Lower lobe of right lung (tissue), 2 donors: ENCODE results near the gene PRKACB. TPM values are rescaled to one million over a fixed set of nuclear protein-coding genes. Genes with fewer than 3 reads are reported as not detected.

Source experiments
- ATAC-seq, 2 donors: fragments of 200-7000 bp; cut with Tn5 transposase; one replicate each; pipeline ENCODE4 v1.9.1; 2020 to 2022; ENCODE audit warnings: mild to moderate bottlenecking in 2 of 2, moderate library complexity in 2 of 2
- DNase-seq: peaks from one replicate; pipeline ENCODE4 v3.0.0-alpha.2; 2020
- H3K27ac ChIP-seq: fragments of 200-600 bp; one replicate; pipeline ENCODE4 v1.8.0; 2022
- H3K27me3 ChIP-seq: fragments of 200-600 bp; one replicate; pipeline ENCODE4 v1.8.0; 2022; ENCODE audit warnings: low read depth
- H3K36me3 ChIP-seq: fragments of 200-600 bp; one replicate; pipeline ENCODE4 v1.8.0; 2022; ENCODE audit warnings: mild to moderate bottlenecking
- H3K4me1 ChIP-seq: fragments of 200-600 bp; one replicate; pipeline ENCODE4 v1.8.0; 2022
- H3K4me3 ChIP-seq: fragments of 200-600 bp; one replicate; pipeline ENCODE4 v1.8.0; 2022; ENCODE audit warnings: mild to moderate bottlenecking
- H3K9me3 ChIP-seq: fragments of 200-600 bp; one replicate; pipeline ENCODE4 v1.8.0; 2022
- intact Hi-C: fragments of 100-400 bp; cut with DNase I; formaldehyde crosslinking; loops from one replicate; pipeline ENCODE4 v1.11.0; 2022
- total RNA-seq: library from RNA; stranded (reverse); fragmentation: NEBNext Ultra II Directional; extraction: Animal tissue kit (Norgen Biotek cat#: 25700); gene quantifications from one replicate; pipeline ENCODE4 v1.2.1, GENCODE V29; 2021
- TF ChIP-seq, protein P1 (sequence below): fragments of 200-600 bp; IDR thresholded peaks from one replicate; pipeline ENCODE4 v1.8.0; 2022; ENCODE audit warnings: antibody characterized with exemption, mild to moderate bottlenecking
- donor health status: DM: no; HTN: yes; CAD: no; lungs with severe emphysema.

The PRKACB gene
- total RNA-seq, 1 donor from 2014 or later = 39.7 TPM

DNA sequence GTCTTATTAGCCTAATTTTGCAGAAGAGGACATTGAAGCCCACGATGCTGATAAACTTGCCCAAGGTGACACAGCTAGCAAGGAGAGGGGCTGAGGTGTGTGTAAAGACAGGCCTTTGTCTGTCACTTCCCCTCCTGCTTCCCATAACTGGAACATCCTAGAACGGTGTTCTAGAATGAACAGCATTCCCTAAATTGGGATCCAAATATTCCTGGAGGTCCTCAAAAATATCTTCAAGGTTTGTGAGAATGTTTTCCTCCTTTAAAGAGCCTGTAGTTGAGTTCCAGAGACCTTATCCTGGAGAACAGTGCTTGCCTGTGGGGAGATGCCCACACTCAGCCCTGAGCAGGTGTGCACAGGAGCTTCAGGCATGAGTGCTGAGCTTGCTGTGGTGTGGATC lies 115.9 kb downstream of the PRKACB start:
- Histone ChIP-seq H3K4me3 (no peak overlapping the region), H3K27me3 (no peaks in the 10 kb centered on the region), H3K36me3 (no peaks in the 10 kb centered on the region), H3K9me3 (no peaks in the 10 kb centered on the region), H3K4me1 (no peaks in the 10 kb centered on the region), H3K27ac (no peak overlapping the region)
- DNase-seq = no peak
- ATAC-seq = no peak
- intact Hi-C loops = no loop called here
- TF ChIP-seq, protein P1, sequence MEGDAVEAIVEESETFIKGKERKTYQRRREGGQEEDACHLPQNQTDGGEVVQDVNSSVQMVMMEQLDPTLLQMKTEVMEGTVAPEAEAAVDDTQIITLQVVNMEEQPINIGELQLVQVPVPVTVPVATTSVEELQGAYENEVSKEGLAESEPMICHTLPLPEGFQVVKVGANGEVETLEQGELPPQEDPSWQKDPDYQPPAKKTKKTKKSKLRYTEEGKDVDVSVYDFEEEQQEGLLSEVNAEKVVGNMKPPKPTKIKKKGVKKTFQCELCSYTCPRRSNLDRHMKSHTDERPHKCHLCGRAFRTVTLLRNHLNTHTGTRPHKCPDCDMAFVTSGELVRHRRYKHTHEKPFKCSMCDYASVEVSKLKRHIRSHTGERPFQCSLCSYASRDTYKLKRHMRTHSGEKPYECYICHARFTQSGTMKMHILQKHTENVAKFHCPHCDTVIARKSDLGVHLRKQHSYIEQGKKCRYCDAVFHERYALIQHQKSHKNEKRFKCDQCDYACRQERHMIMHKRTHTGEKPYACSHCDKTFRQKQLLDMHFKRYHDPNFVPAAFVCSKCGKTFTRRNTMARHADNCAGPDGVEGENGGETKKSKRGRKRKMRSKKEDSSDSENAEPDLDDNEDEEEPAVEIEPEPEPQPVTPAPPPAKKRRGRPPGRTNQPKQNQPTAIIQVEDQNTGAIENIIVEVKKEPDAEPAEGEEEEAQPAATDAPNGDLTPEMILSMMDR = no peak

DNA sequence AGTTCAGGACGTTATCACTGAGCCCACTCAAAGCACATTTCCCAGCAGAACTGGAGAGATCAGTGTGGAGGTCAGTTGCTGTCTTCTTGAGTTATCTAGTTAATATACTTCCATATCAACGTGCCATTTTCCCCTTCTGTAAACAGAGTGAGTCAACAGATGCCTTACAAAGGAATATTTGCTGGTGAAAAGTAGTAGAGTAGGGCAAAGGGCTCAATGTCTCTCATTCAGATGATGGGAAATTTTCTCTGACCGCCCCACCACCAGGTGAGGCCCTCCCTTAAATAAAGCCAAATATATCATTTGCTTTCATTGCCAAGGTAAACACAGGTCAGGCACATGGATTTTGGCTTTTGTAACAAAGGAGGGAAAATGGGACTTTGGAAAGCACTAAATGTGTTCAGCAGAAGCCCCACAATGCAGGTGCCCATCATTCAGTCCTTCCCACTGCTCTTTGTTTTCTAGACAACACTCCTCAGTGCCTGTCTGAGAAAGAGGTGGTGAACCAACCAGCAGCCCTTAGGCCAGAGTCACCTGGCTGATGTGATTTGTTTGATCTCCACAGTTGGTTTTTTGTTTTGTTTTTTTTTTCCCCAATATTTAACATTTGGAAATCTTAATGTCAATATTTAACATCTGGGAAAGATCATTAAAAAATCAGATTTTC lies 116.9 kb downstream of the PRKACB start:
- intact Hi-C loops = no loop called here
- H3K27me3 ChIP-seq = no peaks in the 10 kb centered on the region
- H3K27ac ChIP-seq = no peak overlapping the region
- no peak for ATAC-seq
- no peak overlapping the region for H3K4me3 ChIP-seq
- H3K4me1 ChIP-seq = no peaks in the 10 kb centered on the region
- no peaks in the 10 kb centered on the region for H3K36me3 ChIP-seq
- TF ChIP-seq, protein P1 = no peak
- no peak for DNase-seq
- no peaks in the 10 kb centered on the region for H3K9me3 ChIP-seq

DNA sequence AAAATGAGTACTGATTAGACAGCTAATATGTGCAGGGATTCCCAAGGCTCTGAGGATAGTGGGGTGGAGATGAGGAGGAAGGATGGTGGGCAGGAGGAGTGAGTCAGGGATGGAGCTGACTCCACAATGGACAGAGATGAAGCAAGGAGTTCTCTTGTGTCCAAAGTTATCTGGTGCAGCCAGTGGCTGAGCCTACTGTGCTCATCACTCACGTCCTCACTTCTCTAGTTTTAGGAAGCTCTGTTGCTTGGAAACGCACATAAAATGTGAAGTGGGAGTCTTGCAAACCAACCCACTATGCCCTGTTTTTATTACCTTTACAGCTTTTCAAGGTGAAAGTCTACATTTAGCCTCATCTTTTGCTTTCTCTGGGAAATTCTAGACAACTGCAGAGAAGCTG lies 120.9 kb downstream of the PRKACB start:
- TF ChIP-seq, protein P1 = no peak
- intact Hi-C loops = no loop called here
- no peaks in the 10 kb centered on the region for H3K9me3 ChIP-seq
- H3K36me3 ChIP-seq = no peaks in the 10 kb centered on the region
- ATAC-seq (no peak), DNase-seq (no peak)
- H3K4me3 ChIP-seq = no peak overlapping the region
- H3K4me1 ChIP-seq = no peaks in the 10 kb centered on the region
- no peak overlapping the region for H3K27ac ChIP-seq
- H3K27me3 ChIP-seq = no peaks in the 10 kb centered on the region

DNA sequence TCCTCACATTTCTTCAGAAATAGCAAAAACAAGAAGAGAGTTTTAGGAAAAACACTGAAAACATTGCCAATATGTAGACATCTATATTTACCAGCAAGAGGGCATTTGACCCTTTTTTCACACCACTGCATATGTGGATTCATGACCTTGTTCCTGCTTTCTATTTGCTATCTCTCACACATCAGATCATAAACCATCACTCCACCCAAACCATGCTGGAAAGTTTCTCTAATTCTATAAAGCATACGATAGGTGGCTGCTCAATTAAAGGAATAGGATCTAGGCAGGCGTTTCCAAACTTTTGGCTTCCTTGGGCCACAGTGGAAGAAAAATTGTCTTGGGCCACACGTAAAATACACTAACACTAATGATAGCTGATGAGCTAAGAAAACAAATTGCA lies 121.8 kb downstream of the PRKACB start:
- DNase-seq = no peak

DNA sequence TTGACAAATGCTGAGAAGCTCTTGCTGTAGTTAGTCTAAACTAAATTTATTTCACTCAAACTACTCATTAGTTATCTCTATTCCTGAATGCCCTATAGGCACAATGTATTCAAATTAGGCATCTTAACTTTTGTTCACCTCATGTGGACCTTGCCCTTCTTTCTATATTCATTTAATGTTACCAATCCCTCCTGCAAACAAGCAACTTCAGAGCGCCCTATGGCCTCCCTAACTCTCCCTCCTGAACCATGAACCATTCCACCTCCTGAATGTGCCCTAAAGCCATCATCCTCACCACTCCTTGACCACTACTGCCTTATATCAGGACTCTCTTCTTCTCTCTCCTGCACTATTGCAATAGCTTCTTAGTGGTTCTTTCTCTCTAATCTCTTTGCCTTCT lies 122.7 kb downstream of the PRKACB start:
- DNase-seq (no peak), ATAC-seq (no peak)
- intact Hi-C loops = no loop called here
- H3K4me1 ChIP-seq = peaks cover 3% of the 10 kb centered on the region
- TF ChIP-seq, protein P1 = no peak
- no peaks in the 10 kb centered on the region for H3K36me3 ChIP-seq
- H3K27me3 ChIP-seq = no peaks in the 10 kb centered on the region
- H3K9me3 ChIP-seq = no peaks in the 10 kb centered on the region
- no peak overlapping the region for H3K4me3 ChIP-seq
- no peak overlapping the region for H3K27ac ChIP-seq

More for the DNA sequence above, 121.8 kb downstream of the PRKACB start:
- H3K27ac ChIP-seq = no peak overlapping the region
- H3K27me3 ChIP-seq = no peaks in the 10 kb centered on the region
- TF ChIP-seq, protein P1 = no peak
- no peak overlapping the region for H3K4me3 ChIP-seq
- intact Hi-C loops = no loop called here
- H3K36me3 ChIP-seq = no peaks in the 10 kb centered on the region
- H3K9me3 ChIP-seq = no peaks in the 10 kb centered on the region
- no peak for ATAC-seq
- H3K4me1 ChIP-seq = no peaks in the 10 kb centered on the region
